ENCODE data around the gene SETD1B.

- TF ChIP-seq, protein P1, sequence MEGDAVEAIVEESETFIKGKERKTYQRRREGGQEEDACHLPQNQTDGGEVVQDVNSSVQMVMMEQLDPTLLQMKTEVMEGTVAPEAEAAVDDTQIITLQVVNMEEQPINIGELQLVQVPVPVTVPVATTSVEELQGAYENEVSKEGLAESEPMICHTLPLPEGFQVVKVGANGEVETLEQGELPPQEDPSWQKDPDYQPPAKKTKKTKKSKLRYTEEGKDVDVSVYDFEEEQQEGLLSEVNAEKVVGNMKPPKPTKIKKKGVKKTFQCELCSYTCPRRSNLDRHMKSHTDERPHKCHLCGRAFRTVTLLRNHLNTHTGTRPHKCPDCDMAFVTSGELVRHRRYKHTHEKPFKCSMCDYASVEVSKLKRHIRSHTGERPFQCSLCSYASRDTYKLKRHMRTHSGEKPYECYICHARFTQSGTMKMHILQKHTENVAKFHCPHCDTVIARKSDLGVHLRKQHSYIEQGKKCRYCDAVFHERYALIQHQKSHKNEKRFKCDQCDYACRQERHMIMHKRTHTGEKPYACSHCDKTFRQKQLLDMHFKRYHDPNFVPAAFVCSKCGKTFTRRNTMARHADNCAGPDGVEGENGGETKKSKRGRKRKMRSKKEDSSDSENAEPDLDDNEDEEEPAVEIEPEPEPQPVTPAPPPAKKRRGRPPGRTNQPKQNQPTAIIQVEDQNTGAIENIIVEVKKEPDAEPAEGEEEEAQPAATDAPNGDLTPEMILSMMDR (IDR thresholded peaks at IDR 0.05): no peak
- TF ChIP-seq EZH2 (IDR thresholded peaks at IDR 0.05) (no peak), EZH2phosphoT487 (IDR thresholded peaks at IDR 0.05) (no peak)
Measured at GRCh38 chr12:121872546-121873215, 68.9 kb downstream of the SETD1B start.
